ENCODE data around the gene CAMK1.

- TF ChIP-seq MAX (IDR thresholded peaks at IDR 0.05; ENCODE audit: insufficient read depth, insufficient read length) (no peak), CTCF (IDR thresholded peaks at IDR 0.05; ENCODE audit: extremely low read depth in 1 of 2, insufficient read depth in 1 of 2, low read depth in 1 of 2, low read length in 2 of 2) (no peak), EZH2 (IDR thresholded peaks at IDR 0.05; ENCODE audit: borderline replicate concordance, low read depth, low read length, severe bottlenecking) (no peak), MYC (IDR thresholded peaks at IDR 0.05; ENCODE audit: low read depth, low read length) (no peak), POLR2AphosphoS5 (IDR thresholded peaks at IDR 0.05; ENCODE audit: insufficient read depth, low read depth, low read length) (no peak), POLR2A (IDR thresholded peaks at IDR 0.05; ENCODE audit: low read depth, low read length) (no peak), FOS (IDR thresholded peaks at IDR 0.05; ENCODE audit: borderline replicate concordance, insufficient read depth, low read length) (no peak)
Observed at GRCh38 chr3:9712415-9712814, 57.3 kb downstream of the CAMK1 start.
